CD4-positive, alpha-beta memory T cell (primary cell): ENCODE data around the gene JARID2. TPM values are rescaled to one million over a fixed set of nuclear protein-coding genes. Genes with fewer than 3 reads are reported as not detected.

ENCODE experiments used
- CTCF ChIA-PET: fragments of 350-600 bp; sonication (Branson Sonifier 250); formaldehyde crosslinking; loops from one replicate; lab custom pipeline; 2021; ENCODE audit warnings: inconsistent platforms; ENCODE audit not compliant: partially characterized antibody; lab: Charles Lee
- POLR2A ChIA-PET: fragments of 350-600 bp; sonication (Branson Sonifier 250); formaldehyde crosslinking; loops from one replicate; lab custom pipeline; 2021; ENCODE audit not compliant: partially characterized antibody; lab: Charles Lee
- DNase-seq, 5 donors: peaks; one replicate each; pipeline versions ENCODE4 v3.0.0 to v3.0.0-alpha.2; 2020 to 2022; ENCODE audit warnings: mixed read lengths in 1 of 5
- H3K27ac ChIP-seq: one replicate; pipeline ENCODE4 v1.7.0; 2013; ENCODE audit warnings: low read depth, low read length
- H3K27me3 ChIP-seq: 2 replicates; pipeline ENCODE4 v1.7.0; 2013; ENCODE audit warnings: mild to moderate bottlenecking, low read length, moderate library complexity; ENCODE audit not compliant: insufficient read depth
- H3K36me3 ChIP-seq: 2 replicates; pipeline ENCODE4 v1.7.0; 2013; ENCODE audit warnings: mild to moderate bottlenecking, low read length, moderate library complexity; ENCODE audit not compliant: insufficient read depth
- H3K4me1 ChIP-seq: 2 replicates; pipeline ENCODE4 v1.7.0; 2013; ENCODE audit warnings: mild to moderate bottlenecking, low read length, moderate library complexity; ENCODE audit not compliant: insufficient read depth
- H3K4me3 ChIP-seq, 2 donors: one replicate each; pipeline ENCODE4 v1.7.0; 2013; ENCODE audit warnings: low read length in 2 of 2, mild to moderate bottlenecking in 1 of 2
- H3K9me3 ChIP-seq, 2 donors: one replicate each; pipeline ENCODE4 v1.7.0; 2013; ENCODE audit warnings: low read length in 2 of 2, control low read depth in 1 of 2; ENCODE audit not compliant: control insufficient read depth in 1 of 2
- H3K27ac Mint-ChIP-seq, 7 donors: one replicate each; pipeline ENCODE4 v1.8.0; 2020 to 2021; ENCODE audit warnings: mixed read lengths in 7 of 7, mild to moderate bottlenecking in 6 of 7, inconsistent platforms in 3 of 7, moderate library complexity in 3 of 7
- H3K27me3 Mint-ChIP-seq, 2 donors: one replicate each; pipeline ENCODE4 v1.8.0; 2020 to 2021; ENCODE audit warnings: mixed read lengths in 2 of 2
- H3K36me3 Mint-ChIP-seq, 2 donors: one replicate each; pipeline ENCODE4 v1.8.0; 2020 to 2021; ENCODE audit warnings: mixed read lengths in 2 of 2, inconsistent platforms in 1 of 2, mild to moderate bottlenecking in 1 of 2
- H3K4me1 Mint-ChIP-seq, 4 donors: one replicate each; pipeline ENCODE4 v1.8.0; 2020 to 2021; ENCODE audit warnings: mixed read lengths in 4 of 4, mild to moderate bottlenecking in 1 of 4
- H3K4me3 Mint-ChIP-seq, 8 donors: one replicate each; pipeline ENCODE4 v1.8.0; 2020 to 2021; ENCODE audit warnings: mixed read lengths in 8 of 8, mild to moderate bottlenecking in 7 of 8, moderate library complexity in 6 of 8, inconsistent platforms in 3 of 8
- H3K9me3 Mint-ChIP-seq, 8 donors: one replicate each; pipeline ENCODE4 v1.8.0; 2020 to 2021; ENCODE audit warnings: mixed read lengths in 8 of 8, mild to moderate bottlenecking in 5 of 8, inconsistent platforms in 3 of 8, moderate library complexity in 1 of 8
- intact Hi-C: fragments of 100-400 bp; cut with micrococcal nuclease; formaldehyde crosslinking; loops from one replicate; pipeline ENCODE4 v1.15.1; 2023
- polyA plus RNA-seq, 2 donors: library from polyadenylated mRNA; unstranded; fragments of 300-500 nt; fragmentation: Illumina TruSeq; gene quantifications; one replicate each; pipeline ENCODE4 v1.2.3, GENCODE V29; 2021
- total RNA-seq, 2 experiments: library from RNA; stranded (reverse); gene quantifications; one replicate each; pipeline ENCODE4 v1.2.3, GENCODE V29; 2021

Gene JARID2
- total and polyA plus RNA-seq, 4 experiments from 2014 or later: 2.4 to 21.6 (median 16.0) TPM

DNA sequence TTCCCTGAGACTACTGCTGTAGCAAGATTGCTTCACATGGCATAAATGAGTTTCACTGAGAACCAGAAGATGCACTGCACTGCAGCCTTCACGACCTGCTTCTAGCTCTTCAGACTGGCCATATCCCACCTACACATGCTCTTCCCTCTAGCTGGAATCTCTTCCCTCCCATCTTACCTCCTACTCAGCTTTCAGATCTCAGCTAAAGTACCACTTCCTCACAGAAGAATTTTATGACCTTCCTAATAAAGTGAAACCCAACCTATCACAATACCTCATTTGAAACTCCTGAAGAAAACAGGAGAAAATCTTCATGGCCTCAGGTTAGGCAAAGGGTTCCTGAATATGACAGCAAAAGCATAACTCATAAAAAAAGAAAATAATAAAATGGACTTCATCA, 317.1 kb downstream of the JARID2 start:
- H3K4me1 Mint-ChIP-seq: peaks cover 4 to 11% (median 10%) of the 10 kb centered on the region in 4 donors
- Histone ChIP-seq H3K36me3 (no peaks in the 10 kb centered on the region), H3K9me3 (no peaks in the 10 kb centered on the region), H3K4me3 (no peak overlapping the region), H3K27ac (no peak overlapping the region), H3K27me3 (no peaks in the 10 kb centered on the region), H3K4me1 (no peaks in the 10 kb centered on the region)
- ChIA-PET POLR2A (no interaction called here), CTCF (no interaction called here)
- DNase-seq: no peak
- H3K27ac Mint-ChIP-seq: peak overlapping the region in 2 of 7 donors; percentile 8 to 86
- no peaks in the 10 kb centered on the region for H3K9me3 Mint-ChIP-seq
- no peaks in the 10 kb centered on the region for H3K27me3 Mint-ChIP-seq
- intact Hi-C loops: no loop called here
- no peak overlapping the region for H3K4me3 Mint-ChIP-seq
- peaks cover 3 to 20% of the 10 kb centered on the region in 2 donors for H3K36me3 Mint-ChIP-seq

DNA sequence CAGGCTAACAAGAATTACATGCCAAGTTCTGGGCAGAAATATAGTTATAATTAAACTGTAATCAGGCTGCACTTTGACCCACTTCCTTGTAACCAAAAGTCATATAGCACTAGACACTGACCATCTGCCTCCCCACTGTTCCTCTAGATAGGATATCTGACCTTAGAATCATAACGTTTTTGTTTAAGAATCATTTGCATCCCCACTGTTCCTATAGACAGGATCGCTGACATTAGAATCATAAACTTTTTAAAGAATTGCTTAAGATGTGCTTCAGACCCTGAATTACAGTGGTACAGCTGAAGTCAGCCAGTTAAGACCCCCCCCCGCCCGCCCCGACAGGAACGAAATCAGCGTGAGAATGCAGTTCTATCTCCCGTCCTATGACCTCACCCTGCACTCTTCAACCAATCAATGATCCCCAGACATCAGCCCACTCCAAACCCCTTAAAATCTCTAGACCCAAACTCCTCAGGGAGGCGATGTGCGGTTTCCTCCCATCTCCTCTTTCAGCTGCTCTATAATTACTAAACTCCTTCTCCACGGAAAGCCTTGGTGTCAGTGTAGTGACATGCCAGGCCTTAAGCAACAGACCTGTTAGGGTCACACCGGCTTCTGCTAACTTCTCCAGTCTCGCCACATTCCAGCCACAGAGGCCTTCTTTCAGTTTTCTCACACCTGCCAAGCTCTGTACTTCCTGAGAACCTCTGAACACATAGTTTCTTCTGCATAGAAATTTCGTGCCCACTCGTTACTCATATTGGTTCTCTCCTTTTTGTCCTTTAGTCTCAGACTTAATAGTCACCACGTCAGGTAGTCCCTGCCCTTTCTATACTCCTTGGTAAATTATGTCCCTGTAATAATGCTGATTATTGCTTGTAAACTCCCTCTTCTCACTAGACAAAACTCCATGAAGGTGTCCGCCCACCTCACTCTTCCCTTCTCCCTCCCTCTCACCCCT, 323.4 kb downstream of the JARID2 start:
- H3K9me3 Mint-ChIP-seq: peaks cover 0 to 1% (median 0%) of the 10 kb centered on the region in 8 donors
- Histone ChIP-seq H3K27me3 (no peaks in the 10 kb centered on the region), H3K27ac (no peak overlapping the region), H3K4me3 (no peak overlapping the region), H3K36me3 (no peaks in the 10 kb centered on the region), H3K4me1 (no peaks in the 10 kb centered on the region), H3K9me3 (no peaks in the 10 kb centered on the region)
- no peak overlapping the region for H3K4me3 Mint-ChIP-seq
- peaks cover 4 to 13% (median 8%) of the 10 kb centered on the region in 4 donors for H3K4me1 Mint-ChIP-seq
- DNase-seq: no peak
- H3K36me3 Mint-ChIP-seq: peaks cover 9 to 31% of the 10 kb centered on the region in 2 donors
- POLR2A ChIA-PET: no interaction called here
- H3K27me3 Mint-ChIP-seq: no peaks in the 10 kb centered on the region
- CTCF ChIA-PET: no interaction called here
- peak overlapping the region in 1 of 7 donors; percentile 8 for H3K27ac Mint-ChIP-seq
- intact Hi-C loops: no loop called here

DNA sequence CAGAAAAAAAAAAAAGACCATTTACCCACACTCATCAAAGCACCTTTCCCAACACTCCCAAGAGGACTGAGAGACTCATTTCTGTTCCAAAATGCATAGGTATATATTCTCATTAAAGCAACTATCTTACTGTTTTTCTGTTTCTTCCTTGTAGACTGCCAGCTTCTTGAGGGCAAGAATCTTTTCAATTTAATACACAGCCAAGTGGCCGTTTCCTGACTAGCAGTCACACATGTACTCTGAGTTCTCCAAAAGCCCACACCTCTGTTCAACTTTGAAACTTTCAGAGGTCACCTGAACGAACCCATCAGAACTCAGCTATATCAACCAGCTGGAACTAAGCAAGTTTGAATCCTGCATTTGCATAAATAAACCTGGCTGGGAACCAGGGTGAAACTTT, 324.3 kb downstream of the JARID2 start:
- peaks cover 9 to 34% of the 10 kb centered on the region in 2 donors for H3K36me3 Mint-ChIP-seq
- no peaks in the 10 kb centered on the region for H3K4me1 ChIP-seq
- H3K4me1 Mint-ChIP-seq: peaks cover 4 to 15% (median 8%) of the 10 kb centered on the region in 4 donors
- no peaks in the 10 kb centered on the region for H3K36me3 ChIP-seq
- H3K27ac ChIP-seq: no peak overlapping the region
- no peaks in the 10 kb centered on the region for H3K27me3 Mint-ChIP-seq
- H3K27ac Mint-ChIP-seq: no peak overlapping the region
- POLR2A ChIA-PET: no interaction called here
- H3K4me3 ChIP-seq: no peak overlapping the region
- H3K9me3 Mint-ChIP-seq: peaks cover 0 to 1% (median 0%) of the 10 kb centered on the region in 8 donors
- CTCF ChIA-PET: no interaction called here
- DNase-seq: no peak
- no peak overlapping the region for H3K4me3 Mint-ChIP-seq
- no peaks in the 10 kb centered on the region for H3K27me3 ChIP-seq
- no peaks in the 10 kb centered on the region for H3K9me3 ChIP-seq
- intact Hi-C loops: no loop called here
